Measurements from ENCODE around the gene RHOG.

GRCh38 chr11:3865388-3866193 is 24.8 kb upstream of the RHOG start:
- TF ChIP-seq CTCF (IDR thresholded peaks at IDR 0.05; ENCODE audit: low read length): no peak
- no peak for TF ChIP-seq EZH2 (optimal IDR thresholded peaks at IDR 0.05; ENCODE audit: low read depth, low read length)

All from MM.1S (cell line).